Suprapubic skin (tissue), 4 donors: ENCODE results near the gene IL22RA2. TPM values are rescaled to one million over a fixed set of nuclear protein-coding genes. Genes with fewer than 3 reads are reported as not detected.
A peak's percentile ranks its signal among the peaks of the same experiment; 100 is the strongest.

Experiments
- DNase-seq, 2 donors: peaks; one replicate each; pipeline ENCODE4 v3.0.0-alpha.2; 2019; ENCODE audit warnings: low spot score in 2 of 2
- H3K27ac ChIP-seq: fragments of 200-600 bp; sonication (generic); one replicate; pipeline ENCODE4 v1.5.1; 2019
- H3K27me3 ChIP-seq: fragments of 200-600 bp; sonication (generic); one replicate; pipeline ENCODE4 v1.5.1; 2019
- H3K36me3 ChIP-seq: fragments of 200-600 bp; sonication (generic); one replicate; pipeline ENCODE4 v1.5.1; 2019
- H3K4me1 ChIP-seq: fragments of 200-600 bp; sonication (generic); one replicate; pipeline ENCODE4 v1.5.1; 2019
- H3K4me3 ChIP-seq: fragments of 200-600 bp; sonication (generic); one replicate; pipeline ENCODE4 v1.5.1; 2019; ENCODE audit warnings: mild to moderate bottlenecking
- H3K9me3 ChIP-seq: fragments of 200-600 bp; sonication (generic); one replicate; pipeline ENCODE4 v1.5.1; 2019
- EP300 ChIP-seq: sonication (generic); formaldehyde crosslinking; IDR thresholded peaks from one replicate; pipeline ENCODE4 v1.6.1; 2017; ENCODE audit warnings: antibody characterized with exemption
- POLR2A ChIP-seq, 2 donors: fragments of 450-650 bp; IDR thresholded peaks; one replicate each; pipeline ENCODE4 v1.6.1; 2017; ENCODE audit warnings: antibody characterized with exemption in 2 of 2, mild to moderate bottlenecking in 2 of 2, moderate library complexity in 2 of 2
- POLR2AphosphoS5 ChIP-seq, 3 donors: sonication (generic); formaldehyde crosslinking; IDR thresholded peaks; one replicate each; pipeline ENCODE4 v1.6.1; 2017; ENCODE audit warnings: antibody characterized with exemption in 3 of 3
- WGBS: methylation state at CpG from one replicate; pipeline ENCODE4 v1.1.5; 2018; 5-methylcytosine and 5-hydroxymethylcytosine counted together
- total RNA-seq, 4 donors: library from RNA; depleted of rRNA; stranded (reverse); fragments of >200 nt; gene quantifications; one replicate each; pipeline ENCODE4 v1.1.0, GENCODE V29; 2016
- TF ChIP-seq, protein P1 (sequence below), 2 donors: fragments of 200-600 bp in 1 of 2; fragments of 450-650 bp in 1 of 2; sonication (generic) in 1 of 2; IDR thresholded peaks; one replicate each; pipeline ENCODE4 v1.5.1; 2016 to 2019; ENCODE audit warnings: antibody characterized with exemption in 2 of 2, mild to moderate bottlenecking in 1 of 2, moderate library complexity in 1 of 2

IL22RA2 gene
- total RNA-seq, 4 donors from 2014 or later = 0.26 to 0.56 TPM; not detected in 2

DNA sequence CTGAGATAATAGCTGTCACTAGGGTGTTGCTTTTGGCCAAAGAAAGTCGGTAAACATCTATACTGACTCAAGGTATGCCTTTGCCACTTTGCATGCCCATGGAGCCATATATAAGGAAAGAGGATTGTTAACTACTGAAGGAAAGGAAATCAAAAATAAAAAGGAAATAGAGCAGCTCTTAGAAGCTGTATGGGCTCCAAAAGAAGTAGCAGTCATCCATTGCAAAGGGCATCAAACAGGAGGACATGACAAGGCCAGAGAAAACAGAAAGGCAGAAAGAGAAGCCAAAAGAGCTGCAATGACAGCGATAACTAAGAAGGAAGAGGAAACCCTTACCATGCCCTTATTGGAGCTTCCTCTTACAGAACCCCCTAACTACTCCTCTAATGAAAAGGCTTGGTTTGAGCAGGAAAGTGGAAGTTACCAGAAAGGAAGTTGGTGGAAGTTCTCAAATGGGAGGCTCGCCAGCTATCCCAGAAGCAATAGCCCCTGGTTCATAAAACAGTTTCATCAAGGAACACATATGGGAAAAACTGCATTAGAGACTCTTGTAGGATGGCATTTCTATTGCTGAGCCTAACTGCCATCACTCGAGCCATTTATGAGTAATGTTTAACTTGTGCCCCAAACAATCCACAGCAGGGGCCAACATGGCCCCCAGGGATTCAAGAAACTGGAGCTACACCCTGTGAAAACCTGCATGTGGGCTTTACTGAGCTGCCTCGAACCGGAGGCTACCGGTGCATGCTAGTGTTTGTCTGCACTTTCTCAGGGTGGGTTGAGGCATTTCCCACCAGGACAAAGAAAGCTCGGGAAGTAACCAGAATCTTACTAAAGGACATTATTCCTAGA is 7.0 kb downstream of the IL22RA2 start:
- TF ChIP-seq POLR2AphosphoS5 (IDR thresholded peaks at IDR 0.05) (no peak), POLR2A (IDR thresholded peaks at IDR 0.05) (no peak), EP300 (no peak)
- TF ChIP-seq, protein P1, sequence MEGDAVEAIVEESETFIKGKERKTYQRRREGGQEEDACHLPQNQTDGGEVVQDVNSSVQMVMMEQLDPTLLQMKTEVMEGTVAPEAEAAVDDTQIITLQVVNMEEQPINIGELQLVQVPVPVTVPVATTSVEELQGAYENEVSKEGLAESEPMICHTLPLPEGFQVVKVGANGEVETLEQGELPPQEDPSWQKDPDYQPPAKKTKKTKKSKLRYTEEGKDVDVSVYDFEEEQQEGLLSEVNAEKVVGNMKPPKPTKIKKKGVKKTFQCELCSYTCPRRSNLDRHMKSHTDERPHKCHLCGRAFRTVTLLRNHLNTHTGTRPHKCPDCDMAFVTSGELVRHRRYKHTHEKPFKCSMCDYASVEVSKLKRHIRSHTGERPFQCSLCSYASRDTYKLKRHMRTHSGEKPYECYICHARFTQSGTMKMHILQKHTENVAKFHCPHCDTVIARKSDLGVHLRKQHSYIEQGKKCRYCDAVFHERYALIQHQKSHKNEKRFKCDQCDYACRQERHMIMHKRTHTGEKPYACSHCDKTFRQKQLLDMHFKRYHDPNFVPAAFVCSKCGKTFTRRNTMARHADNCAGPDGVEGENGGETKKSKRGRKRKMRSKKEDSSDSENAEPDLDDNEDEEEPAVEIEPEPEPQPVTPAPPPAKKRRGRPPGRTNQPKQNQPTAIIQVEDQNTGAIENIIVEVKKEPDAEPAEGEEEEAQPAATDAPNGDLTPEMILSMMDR (IDR thresholded peaks at IDR 0.05) = no peak
- H3K27ac ChIP-seq = no peak overlapping the region
- peaks cover 30% of the 10 kb centered on the region for H3K4me1 ChIP-seq
- H3K9me3 ChIP-seq = no peaks in the 10 kb centered on the region
- 80% methylated on average over 8 of the region's 8 CpGs for WGBS
- DNase-seq = no peak
- H3K4me3 ChIP-seq = no peak overlapping the region
- H3K27me3 ChIP-seq = no peaks in the 10 kb centered on the region
- H3K36me3 ChIP-seq = no peaks in the 10 kb centered on the region

DNA sequence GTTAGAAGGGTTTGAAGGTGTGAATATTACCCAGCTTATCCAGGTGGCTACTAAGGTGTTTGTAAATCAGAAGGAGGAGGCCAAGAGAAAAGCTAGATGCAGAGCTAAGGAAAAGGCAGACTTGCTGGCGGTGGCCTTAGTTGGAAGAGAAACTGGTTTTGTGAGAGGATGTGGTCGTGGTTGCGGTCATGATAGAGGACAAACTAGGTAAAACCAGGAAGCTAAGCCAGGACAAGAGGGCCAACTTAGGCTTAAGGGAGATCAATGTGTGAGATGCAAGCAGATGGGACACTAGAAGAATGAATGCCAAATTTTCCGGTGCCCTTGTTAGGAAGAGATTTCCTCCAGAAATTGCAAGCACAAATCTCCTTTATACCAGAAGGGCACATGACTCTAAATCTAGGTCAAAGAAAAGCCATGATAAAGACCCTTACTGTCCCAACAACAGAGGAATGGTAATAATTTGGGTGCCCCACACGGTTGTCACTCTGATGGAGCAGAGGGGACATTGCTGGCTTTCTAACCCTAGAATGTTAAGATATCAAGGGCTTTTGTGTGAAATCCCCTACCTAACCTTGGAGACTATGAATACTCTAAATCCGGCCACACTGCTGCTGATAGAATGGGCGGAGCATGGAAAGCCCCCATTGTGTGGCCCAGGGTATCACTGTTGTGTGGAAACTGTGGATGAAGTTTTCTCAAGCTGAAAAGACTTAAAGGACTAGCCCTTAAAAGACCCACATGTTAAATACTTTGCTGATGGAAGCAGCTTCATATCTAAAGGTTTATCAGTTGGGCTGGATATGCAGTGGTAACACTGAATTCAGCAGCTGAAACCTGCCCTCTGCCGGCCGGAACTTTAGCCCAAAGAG is 7.8 kb downstream of the IL22RA2 start:
- TF ChIP-seq, protein P1 (IDR thresholded peaks at IDR 0.05) = peak in 1 of 2 donors; percentile 36
- no peak for TF ChIP-seq POLR2A (IDR thresholded peaks at IDR 0.05)

GRCh38 chr6:137163732-137164318 is 9.6 kb downstream of the IL22RA2 start:
- Histone ChIP-seq H3K36me3 (no peaks in the 10 kb centered on the region), H3K4me1 (peaks cover 47% of the 10 kb centered on the region), H3K9me3 (no peaks in the 10 kb centered on the region), H3K4me3 (no peak overlapping the region), H3K27me3 (no peaks in the 10 kb centered on the region), H3K27ac (no peak overlapping the region)
- no peak for DNase-seq
- WGBS = 83% methylated on average over 12 of the region's 12 CpGs
- TF ChIP-seq POLR2A (IDR thresholded peaks at IDR 0.05) = no peak
- TF ChIP-seq, protein P1 (IDR thresholded peaks at IDR 0.05) = no peak
- TF ChIP-seq POLR2AphosphoS5 (IDR thresholded peaks at IDR 0.05) = no peak
- TF ChIP-seq EP300 = no peak

More for the DNA sequence above, 7.8 kb downstream of the IL22RA2 start:
- Histone ChIP-seq H3K9me3 (no peaks in the 10 kb centered on the region), H3K4me1 (peaks cover 37% of the 10 kb centered on the region), H3K27ac (no peak overlapping the region), H3K36me3 (no peaks in the 10 kb centered on the region), H3K27me3 (no peaks in the 10 kb centered on the region), H3K4me3 (no peak overlapping the region)
- WGBS = 71% methylated on average over 9 of the region's 9 CpGs
- DNase-seq = no peak

- WGBS = 76% methylated on average over 3 of the region's 3 CpGs
Measured at GRCh38 chr6:137162692-137163306, 10.6 kb downstream of the IL22RA2 start.

More at GRCh38 chr6:137162692-137163306, 10.6 kb downstream of the IL22RA2 start:
- Histone ChIP-seq H3K4me1 (peaks cover 56% of the 10 kb centered on the region), H3K27me3 (no peaks in the 10 kb centered on the region), H3K36me3 (no peaks in the 10 kb centered on the region), H3K9me3 (no peaks in the 10 kb centered on the region), H3K4me3 (no peak overlapping the region), H3K27ac (no peak overlapping the region)
- DNase-seq = no peak
- TF ChIP-seq POLR2A (IDR thresholded peaks at IDR 0.05) (no peak), POLR2AphosphoS5 (IDR thresholded peaks at IDR 0.05) (no peak), EP300 (no peak)
- TF ChIP-seq, protein P1 (IDR thresholded peaks at IDR 0.05) = no peak
